HG03280 (cell line): Measurements from ENCODE around the gene PAPOLB.
"Not testable (repeated sequence)": the region's sequence is repeated elsewhere in the genome, so short reads cannot be mapped to it uniquely, and the experiment has no call there.

Experiments used
- ATAC-seq: cut with Tn5 transposase; IDR thresholded peaks from one replicate; pipeline ENCODE4 v1.9.1; 2021; ENCODE audit warnings: mild to moderate bottlenecking, moderate library complexity; ENCODE audit not compliant: unreplicated experiment

Gene PAPOLB

DNA sequence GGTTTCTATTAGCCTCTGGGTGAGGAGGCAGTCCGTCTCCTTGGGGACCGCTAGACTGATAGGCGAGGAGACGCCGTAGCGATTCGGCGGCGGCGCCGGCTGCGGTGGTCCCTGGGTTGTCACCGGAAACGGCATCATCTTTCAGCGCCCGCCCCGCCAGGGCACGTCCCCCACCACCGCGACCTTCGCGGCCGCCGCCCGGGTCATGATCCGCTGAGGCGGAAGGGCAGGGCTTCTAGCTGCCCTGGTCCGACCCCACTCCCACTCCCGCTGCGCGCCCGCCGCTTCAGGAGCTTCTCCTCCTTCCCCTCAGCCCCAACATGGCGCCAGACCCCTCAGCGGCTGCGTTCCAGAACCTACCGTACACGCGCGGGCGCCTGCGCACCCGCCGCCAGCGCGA lies at the start of gene PAPOLB:
Gene PAPOLB (minus strand): TSS at position 358 of the 400 bp plus-strand sequence. CDS start 220 bp downstream, at position 138.
- ATAC-seq = no peak

GRCh38 chr7:4911111-4911828 lies 49.4 kb upstream of the PAPOLB start:
- no peak for ATAC-seq

GRCh38 chr7:4906682-4907081 lies 44.9 kb upstream of the PAPOLB start:
- ATAC-seq = no peak

GRCh38 chr7:4905171-4905570 lies 43.3 kb upstream of the PAPOLB start:
- ATAC-seq = no peak

DNA sequence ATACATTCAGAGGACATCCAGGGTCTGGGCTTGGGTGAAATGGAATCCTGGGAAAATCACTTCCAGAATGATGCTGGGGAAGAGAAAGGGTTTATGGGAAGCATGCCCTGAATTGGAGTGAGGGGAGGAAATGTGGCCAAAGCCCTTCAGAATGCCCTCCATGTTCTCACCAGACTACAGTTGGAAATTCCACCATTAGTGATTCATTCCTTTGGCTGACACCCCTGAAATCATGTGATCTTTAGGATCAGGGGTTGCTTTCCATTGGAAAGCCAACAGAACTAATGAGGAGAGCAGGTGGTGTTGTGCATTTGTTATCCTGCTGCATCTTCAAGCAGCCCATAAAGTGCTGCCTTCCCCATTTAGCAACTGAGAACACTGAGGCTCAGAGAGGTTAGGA lies 42.5 kb upstream of the PAPOLB start:
- ATAC-seq = no peak

- no peak for ATAC-seq
These were observed 33.9 kb upstream of the PAPOLB start for GRCh38 chr7:4895766-4896165.

DNA sequence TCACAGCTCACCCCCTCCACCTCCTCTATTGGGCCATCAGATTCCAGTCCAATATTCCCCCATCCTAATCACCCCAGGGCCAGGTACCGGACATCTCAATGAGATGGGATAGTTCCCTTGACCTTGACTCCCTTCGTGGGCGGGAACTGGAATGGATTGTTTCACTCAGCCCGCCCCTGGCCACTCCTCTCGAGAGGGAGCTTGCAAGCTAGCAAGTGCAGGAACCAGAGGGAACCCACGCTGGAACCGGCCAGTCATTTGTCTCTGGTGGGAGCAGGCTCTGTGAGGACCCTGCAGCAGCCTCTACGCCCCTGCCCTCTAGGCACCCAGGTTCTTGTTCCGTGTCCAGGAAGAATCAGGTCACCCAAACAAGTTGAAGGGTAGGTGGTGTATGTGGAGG lies 32.7 kb upstream of the PAPOLB start:
- no peak for ATAC-seq

- ATAC-seq = no peak
These were observed 32.2 kb upstream of the PAPOLB start for GRCh38 chr7:4893929-4894475.

GRCh38 chr7:4893188-4893587 lies 31.4 kb upstream of the PAPOLB start:
- ATAC-seq = not testable (repeated sequence)

GRCh38 chr7:4891522-4891921 lies 29.7 kb upstream of the PAPOLB start:
- ATAC-seq = not testable (repeated sequence)

GRCh38 chr7:4889682-4890081 lies 27.9 kb upstream of the PAPOLB start:
- no peak for ATAC-seq

DNA sequence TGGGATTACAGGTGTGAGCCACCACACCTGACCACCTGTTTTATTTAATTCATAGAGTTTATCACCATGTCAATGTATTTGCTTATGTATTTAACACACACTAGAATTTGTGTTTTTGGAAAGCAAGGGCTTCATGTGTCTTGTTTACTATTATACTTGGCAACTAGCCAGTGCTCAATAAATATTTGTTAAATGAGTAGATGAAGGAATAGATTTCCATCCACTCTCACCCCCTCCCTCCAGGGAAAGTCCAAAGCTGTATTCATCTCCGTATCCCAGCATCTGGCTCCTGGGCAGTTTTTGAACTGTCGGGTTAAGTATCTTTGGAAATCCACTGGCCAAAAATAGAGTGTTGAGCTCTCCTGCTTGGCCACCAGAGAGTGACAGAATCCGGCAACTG lies 26.3 kb upstream of the PAPOLB start:
- no peak for ATAC-seq

DNA sequence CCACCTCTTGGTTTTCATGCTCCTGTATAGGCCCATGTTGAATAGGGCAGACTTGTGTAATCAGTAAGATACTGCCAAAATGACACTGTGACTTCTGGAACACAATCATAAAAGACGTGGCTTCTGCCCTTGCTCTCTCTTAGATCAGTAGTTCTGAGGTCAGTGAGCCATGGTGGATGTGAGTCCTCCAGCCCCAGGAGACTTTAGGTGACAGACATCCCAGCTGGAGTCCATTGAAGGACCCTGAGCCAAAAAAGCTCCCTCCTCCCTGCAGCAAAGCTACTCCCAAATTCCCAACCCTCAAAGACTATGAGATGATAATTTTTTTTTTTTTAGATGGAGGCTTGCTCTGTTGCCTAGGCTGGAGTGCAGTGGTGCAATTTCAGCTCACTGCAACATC lies 24.8 kb upstream of the PAPOLB start:
- no peak for ATAC-seq

- no peak for ATAC-seq
These were observed 23.5 kb upstream of the PAPOLB start for GRCh38 chr7:4885317-4885807.

GRCh38 chr7:4884164-4884563 lies 22.3 kb upstream of the PAPOLB start:
- no peak for ATAC-seq

GRCh38 chr7:4883372-4884144 lies 21.7 kb upstream of the PAPOLB start, which contains the start of gene RADIL:
Gene RADIL, minus strand, starts transcription at chr7:4883716. Its CDS starts 5,577 bp downstream, at chr7:4878139.
- ATAC-seq = peak; percentile 53

GRCh38 chr7:4883033-4883371 lies 21.2 kb upstream of the PAPOLB start:
- no peak for ATAC-seq

- no peak for ATAC-seq
These were observed 20.6 kb upstream of the PAPOLB start for GRCh38 chr7:4882169-4883032.

GRCh38 chr7:4880218-4880617 lies 18.4 kb upstream of the PAPOLB start:
- no peak for ATAC-seq

DNA sequence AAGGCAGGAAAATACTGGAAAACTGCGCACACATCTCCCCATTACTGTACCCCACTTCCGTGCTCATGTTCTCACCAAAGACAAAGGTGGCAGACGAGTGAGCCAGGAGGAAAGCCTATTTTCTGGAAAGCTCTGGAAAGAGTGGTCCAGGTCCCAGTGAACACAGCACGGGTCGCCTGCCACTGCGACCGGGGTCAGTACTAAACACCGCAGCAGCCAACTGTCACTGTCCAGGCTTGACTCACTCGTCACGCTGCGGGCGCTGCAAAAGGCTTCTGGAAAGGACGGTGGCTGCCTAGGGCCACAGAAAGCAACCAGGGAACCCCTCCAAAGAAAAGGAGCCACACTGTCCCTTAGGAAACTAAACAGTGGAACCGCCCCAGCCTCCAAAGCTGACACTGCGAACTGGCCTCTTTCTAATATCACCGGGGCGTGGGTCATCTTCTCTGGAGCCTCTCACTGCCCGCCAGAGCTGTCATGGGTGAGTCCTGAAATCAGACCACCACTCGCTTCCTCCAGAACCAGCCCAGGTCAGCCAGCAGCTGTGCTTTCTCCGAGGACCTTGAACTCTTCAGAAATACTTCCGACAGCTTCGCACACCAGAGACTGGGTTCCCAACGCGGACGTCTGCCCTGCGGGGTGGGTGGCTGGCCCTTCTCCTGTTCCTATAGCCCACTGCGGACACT lies 17.7 kb upstream of the PAPOLB start:
- ATAC-seq = no peak
